GM04504 (cell line): ENCODE data around the gene EMC9.
"Not testable (repeated sequence)": the region's sequence is repeated elsewhere in the genome, so short reads cannot be mapped to it uniquely, and the experiment has no call there.

Experiments
- DNase-seq: peaks from one replicate; pipeline ENCODE4 v3.0.0-alpha.2; 2012; ENCODE audit warnings: low read depth

Gene EMC9

DNA sequence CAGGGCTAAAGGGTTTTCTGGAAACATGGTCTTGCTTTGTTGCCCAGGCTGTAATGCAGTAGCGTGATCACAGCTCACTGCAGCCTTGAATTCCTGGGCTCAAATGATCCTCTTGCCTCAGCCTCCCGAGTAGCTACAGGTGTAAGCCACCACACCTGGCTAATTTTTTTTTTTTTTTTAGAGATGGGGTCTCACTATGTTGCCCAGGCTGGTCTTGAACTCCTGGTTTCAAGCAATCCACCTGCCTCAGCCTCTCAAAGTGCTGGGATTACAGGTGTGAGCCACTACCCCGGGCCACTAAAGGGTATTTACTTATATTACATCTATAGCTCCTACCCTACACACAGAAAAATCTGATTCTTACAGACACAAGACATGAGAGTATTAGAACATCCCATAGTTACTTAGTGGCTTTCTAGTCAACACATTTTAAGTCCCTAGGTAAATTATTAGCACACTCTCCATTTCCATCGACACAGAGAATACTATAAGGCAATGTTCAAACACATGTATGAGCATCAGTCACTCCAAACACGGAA is 33.0 kb downstream of the EMC9 start:
- no peak for DNase-seq

DNA sequence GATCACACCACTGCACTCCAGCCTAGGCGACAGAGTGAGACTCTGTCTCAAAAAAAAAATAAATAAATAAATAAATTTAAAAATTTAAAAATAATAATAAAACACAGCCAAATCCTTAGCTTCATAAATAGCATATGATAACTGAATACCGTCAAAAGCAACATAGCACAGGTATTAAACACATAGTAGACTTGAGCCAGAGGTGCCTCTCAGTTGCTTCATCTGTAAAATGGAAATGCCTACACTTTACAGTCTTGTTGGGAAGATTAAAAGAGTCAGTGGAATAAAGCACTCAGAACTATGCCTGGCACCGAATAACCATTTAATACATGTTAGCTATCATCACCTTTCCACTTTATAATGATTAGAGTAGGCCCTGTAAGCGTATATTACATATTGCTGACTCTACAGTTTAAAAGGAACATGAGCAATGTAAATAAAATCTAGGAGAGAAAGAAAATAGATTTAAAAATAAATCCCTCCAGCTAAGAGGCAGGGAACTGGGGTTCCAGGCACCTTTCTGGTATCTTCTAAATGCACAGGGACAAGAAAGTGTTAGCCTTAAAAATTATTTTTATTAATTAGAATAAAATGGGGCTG is 34.6 kb downstream of the EMC9 start:
- no peak for DNase-seq

DNA sequence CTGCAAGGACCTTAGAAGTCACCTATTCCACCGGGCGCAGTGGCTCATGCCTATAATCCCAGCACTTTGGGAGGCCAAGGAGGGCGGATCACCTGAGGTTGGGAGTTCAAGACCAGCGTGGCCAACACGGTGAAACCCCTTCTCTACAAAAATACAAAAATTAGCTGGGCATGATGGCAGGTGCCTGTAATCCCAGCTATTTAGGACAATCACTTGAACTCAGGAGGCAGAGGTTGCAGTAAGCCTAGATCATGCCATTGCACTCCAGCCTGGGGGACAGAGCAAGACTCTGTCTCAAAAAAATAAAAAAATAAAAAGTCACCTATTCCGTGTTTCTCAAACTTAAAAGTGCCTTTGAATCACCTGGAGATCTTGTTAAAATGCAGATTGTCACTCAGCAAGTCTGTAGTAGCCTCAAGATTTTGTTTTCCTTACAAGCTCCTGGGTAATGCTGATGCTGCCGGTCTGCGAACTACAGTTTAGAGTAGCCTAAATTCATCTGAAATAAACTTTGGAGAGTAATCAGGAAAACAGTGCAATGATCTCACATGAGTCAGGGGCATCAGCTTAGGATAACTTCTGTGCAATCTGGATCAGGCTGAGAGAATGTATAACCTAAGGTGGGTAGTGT is 35.7 kb downstream of the EMC9 start:
- not testable (repeated sequence) for DNase-seq

DNA sequence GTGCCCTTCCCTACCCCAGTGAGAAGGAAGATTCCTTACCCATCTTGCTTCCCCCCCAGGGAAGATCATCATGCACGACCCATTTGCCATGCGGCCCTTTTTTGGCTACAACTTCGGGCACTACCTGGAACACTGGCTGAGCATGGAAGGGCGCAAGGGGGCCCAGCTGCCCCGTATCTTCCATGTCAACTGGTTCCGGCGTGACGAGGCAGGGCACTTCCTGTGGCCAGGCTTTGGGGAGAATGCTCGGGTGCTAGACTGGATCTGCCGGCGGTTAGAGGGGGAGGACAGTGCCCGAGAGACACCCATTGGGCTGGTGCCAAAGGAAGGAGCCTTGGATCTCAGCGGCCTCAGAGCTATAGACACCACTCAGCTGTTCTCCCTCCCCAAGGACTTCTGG is 37.9 kb downstream of the EMC9 start:
- no peak for DNase-seq

DNA sequence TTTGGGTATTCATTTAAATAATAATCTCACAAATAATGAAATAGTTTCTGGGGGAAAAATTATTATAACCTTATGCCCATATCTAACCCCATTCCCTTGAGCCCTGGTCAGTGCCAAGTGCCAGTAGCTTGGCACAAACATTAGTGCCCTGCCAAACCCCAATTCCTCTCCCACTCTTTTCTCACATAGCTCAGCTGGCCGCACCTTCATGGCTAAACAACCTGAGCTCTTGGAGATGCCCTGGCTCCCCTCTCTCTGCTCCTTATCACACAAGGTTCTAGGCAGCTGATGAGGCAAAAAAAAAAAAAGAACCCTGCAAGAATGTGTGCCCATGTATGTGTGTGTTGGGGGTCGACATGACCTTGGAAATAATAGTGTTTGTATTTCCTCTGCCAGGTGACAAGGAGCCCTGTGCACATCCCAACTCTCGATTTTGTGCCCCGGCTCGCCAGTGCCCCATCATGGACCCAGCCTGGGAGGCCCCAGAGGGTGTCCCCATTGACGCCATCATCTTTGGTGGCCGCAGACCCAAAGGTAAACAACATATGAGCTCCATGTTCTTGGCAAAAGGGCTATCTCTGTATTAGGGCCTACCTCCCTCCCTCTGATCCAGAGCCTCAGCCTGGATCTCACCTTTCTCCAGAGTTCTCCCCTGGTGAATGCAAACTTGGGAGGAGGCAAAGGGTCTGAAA is 38.9 kb downstream of the EMC9 start:
- no peak for DNase-seq

DNA sequence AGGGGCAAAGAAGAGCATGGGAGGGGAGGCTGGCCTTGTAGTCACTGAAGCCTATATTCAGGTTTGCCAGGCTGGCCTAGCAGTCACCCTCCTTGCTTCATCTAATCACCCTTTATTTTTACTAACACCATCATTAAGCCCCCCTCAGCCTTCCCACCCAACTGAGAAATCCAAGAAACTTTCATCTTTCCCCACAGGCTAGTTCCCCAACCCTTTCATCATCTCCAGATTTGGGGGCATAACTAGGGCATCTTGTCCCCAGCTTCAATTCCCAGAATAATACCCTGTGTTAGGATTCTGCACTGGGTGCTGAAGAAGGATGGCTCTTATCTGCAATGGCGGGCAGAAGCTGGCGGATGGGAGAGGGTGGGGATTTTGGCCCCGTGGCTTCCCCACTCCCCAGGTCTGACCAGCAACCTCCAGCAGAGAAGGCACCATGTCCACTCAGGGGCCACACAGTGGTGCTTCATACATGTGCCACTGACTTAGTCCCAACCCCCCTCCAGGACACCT is 40.4 kb downstream of the EMC9 start:
- no peak for DNase-seq

DNA sequence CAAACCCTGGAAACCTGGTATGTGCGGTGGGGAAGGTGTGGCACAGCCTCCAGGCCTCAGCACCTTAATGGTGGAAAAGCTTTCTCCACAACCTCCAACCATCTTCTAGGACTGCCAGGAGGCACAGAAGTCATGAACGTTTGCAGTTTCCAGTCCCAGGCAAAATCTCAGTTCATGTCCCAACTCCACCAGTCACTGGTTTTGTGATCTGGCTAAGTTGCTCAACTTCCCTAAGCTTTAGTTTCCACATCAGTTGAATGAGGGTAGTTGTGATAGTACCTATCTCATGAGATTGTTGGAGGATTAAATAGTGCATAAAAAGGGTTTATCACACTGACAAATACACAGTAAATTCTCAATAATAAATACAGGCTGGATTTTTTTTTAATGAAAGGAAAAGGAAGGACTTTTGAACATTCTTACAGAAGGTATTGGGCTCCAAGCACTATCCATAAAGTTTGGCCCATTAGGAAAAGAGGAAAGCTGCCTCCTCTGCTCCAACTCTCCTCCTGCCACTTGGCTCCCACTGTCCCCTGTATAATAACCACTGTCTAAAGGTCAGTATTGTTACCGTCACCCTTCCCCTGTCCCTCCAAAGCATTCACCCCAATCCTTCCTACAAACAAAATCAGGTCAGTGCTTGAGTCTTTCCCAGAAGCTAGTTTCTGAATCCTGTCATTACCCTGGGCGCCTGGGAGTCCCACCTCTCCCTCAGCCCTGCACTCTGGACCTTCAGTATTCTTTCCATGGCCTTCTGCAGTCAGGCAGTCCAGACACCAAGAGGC is 41.0 kb downstream of the EMC9 start:
- no peak for DNase-seq

DNA sequence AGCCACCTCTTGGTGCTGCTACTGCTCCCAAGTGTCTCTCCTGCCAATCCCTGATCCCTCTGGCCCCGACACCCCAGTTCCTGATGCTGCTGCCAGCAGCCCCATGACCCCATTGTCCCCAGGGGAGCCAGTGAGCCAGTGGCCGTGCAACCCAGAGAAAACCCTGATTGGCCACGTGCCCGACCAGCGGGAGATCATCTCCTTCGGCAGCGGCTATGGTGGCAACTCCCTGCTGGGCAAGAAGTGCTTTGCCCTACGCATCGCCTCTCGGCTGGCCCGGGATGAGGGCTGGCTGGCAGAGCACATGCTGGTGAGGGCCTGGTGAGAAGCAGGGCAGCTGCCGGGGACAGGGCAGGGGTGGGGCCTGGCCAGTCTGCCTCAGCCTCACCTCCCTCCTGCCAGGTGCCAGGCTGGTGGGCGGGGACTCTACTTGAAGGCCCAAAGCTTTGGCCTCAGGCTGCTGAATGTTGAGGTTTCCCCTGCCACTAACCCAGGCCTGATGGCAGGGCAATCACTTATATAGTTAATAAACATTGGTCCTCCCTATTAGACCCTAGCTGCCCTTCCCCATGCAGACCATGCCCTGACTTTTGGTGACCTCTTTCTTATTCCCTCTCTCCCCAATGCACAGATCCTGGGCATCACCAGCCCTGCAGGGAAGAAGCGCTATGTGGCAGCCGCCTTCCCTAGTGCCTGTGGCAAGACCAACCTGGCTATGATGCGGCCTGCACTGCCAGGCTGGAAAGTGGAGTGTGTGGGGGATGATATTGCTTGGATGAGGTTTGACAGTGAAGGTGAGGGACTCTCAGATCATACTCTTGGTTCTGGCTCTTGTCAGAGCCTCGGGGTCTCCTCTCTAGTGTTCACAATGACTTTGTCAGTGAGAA is 42.2 kb downstream of the EMC9 start:
- DNase-seq, result no peak

DNA sequence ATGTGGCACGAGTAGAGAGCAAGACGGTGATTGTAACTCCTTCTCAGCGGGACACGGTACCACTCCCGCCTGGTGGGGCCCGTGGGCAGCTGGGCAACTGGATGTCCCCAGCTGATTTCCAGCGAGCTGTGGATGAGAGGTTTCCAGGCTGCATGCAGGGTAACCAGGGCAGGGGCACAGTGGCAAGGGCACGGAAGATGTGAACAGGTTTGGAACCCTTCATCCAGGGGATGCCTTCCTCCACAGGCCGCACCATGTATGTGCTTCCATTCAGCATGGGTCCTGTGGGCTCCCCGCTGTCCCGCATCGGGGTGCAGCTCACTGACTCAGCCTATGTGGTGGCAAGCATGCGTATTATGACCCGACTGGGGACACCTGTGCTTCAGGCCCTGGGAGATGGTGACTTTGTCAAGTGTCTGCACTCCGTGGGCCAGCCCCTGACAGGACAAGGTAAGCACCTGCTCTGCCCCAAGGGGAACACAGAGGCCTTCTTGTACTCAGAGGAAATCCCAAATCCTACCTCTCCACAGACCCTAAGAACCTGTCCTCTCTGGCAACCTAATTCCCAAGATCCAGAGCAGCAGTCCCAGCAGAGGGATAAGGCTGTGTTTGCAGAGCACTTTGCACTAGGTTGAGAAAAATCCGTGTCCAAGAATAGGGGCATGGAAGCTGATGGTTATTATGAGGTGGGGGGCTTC is 43.0 kb downstream of the EMC9 start:
- no peak for DNase-seq

DNA sequence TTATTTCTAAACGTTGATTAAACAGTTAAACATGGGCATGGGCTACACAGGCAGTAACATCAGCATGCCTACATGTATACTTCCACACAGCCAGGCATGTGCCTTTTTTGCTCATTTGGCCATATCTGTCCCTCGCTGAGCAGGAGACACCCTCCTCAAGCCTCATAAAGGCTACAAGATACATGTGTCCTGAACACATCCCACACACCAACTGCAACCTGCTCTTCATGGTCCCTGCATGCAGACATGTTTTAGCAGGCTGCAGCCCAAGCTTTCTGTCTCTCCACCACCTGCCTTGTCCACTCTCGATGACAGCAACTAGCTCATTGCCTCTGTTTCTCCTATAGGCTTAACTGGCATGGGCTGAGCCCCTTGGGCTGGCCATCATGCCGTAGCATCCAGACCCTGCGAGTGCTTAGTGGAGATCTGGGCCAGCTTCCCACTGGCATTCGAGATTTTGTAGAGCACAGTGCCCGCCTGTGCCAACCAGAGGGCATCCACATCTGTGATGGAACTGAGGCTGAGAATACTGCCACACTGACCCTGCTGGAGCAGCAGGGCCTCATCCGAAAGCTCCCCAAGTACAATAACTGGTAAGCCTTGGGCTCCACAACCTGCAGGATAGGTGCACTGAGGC is 44.7 kb downstream of the EMC9 start:
- DNase-seq, result no peak

DNA sequence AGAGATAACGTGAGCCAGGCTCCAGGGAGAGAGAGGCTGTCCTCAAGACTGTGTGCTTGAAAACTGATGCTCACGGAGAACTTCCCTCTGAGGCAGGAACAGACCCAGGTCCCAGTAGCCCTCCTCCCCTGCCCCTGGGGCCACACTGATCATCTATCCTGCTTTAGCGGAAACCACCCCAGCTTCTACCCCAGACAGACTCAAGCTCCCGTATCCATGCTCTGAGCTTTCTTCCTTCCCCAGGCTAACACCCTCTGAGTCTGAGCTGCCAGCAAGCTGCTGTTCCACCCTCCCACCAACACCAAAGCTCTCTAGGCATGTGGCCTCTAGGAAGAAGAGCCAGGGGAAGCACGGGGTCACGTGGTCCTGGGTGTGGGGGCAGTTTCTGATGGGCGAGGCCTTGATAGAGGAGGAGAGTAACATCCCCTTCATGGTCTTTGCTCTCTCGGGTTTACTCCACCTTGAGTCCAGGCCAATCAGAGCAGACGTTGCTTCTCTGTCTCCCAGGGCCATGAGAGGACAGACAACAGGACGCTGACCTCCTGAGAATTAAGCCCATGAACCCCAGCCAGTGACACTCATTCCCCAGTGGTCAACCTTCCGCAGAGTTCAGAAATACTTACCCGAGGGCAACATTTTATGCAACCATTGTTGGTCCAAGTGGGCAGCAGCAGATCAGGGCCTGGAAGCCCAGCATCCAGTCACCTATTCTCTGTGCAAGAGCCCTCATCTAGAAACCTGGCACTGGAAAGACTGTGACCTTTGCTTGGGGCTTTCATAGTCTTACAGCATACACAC is 45.9 kb downstream of the EMC9 start:
- peak; percentile 45 for DNase-seq

DNA sequence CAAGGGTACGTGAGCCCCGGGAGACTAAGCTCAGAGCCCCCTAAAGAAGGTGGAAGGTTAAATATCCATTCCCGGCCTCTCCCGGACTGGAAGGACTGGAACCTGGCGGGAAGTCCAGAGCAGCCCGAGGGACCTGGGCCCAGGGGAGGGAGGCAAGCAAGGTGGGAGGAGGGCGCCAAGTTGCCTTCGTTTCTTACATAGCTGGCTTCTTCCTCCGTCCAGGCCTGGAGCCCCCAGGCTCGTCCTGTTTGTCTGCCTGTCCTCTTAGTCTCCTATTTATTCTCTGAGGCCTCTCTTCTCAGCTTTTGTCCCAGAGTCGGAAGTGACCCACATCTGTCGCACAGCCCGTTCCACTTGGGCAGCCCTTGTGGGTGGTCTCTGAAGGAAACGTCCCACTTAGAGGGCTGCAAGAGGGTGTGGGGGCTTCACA is 46.5 kb downstream of the EMC9 start:
- no peak for DNase-seq

DNA sequence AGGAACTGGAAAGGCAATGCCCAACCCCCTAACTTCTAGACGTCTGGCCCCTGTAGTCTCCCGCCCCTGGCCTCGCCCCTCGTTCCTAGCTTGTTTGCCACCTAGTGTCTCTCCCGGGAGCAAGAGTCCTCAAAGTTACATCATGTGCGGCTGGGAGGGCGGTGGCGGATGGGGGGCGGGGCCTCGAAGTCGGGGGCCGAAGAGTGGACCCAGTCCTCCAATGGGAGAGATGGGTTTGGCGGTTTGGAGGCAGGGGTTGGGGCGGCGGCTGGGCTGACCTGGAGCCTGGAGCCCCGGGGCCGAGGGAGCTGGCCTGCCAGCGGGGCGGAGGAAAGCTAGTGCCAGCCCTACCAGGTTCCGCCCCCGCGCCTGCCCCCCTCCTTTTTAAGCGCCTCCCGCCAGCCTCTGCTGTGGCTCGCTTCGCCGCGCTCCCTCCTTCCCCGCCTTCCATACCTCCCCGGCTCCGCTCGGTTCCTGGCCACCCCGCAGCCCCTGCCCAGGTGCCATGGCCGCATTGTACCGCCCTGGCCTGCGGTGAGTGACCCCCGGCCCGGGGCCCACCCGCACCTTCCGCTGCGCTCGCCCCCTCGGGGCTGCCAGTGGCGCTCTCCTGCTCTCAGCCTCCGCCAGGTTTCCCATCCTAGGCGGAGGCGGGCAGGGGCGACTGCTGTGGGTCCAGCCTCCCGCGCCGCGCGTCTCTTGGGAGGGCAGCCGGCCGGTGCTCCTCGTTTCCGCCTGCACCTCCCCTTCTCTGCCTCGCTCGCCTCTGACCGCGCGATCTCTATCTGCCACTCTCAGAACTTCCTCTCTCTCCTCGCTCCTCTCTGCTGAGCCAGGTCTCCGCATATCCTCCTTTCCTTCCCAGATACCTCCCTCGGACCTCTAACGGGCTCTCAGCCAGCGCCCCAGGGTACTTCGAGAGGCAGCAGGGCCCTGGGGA is 47.2 kb downstream of the EMC9 start, which contains the start of gene PCK2:
Gene PCK2, plus strand, starts transcription at position 411 of the 940 bp plus-strand sequence. Its CDS starts 95 bp downstream, at position 506.
- peak; percentile 91 for DNase-seq

DNA sequence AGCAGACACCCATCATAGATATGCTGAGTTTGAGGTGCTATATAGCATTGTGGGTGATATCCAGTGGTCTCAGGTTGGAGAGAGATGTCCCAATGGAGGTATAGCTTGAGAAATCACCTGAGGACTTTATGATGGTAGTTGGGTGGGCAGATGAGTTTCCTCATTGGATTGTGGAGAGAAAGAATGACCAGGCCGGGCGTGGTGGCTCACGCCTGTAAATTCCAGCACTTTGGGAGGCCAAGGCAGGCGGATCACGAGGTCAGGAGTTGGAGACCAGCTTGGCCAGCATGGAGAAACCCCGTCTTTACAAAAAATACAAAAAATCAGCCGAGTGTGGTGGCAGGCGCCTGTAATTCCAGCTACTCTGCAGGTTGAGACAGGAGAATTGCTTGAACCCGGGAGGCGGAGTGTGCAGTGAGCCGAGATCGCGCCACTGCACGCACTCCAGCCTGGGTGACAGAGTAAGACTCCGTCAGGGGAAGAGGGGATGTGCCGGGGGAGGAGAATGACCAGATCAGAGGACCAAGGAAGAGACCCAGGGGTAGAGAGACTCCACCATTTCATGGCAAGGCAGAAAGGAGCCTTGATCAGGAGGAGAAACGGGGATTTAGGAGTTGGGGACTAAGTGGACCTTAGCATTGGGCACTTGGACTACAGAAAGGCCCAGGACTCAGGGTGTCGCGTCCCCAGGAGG is 48.0 kb downstream of the EMC9 start:
- DNase-seq, result no peak

DNA sequence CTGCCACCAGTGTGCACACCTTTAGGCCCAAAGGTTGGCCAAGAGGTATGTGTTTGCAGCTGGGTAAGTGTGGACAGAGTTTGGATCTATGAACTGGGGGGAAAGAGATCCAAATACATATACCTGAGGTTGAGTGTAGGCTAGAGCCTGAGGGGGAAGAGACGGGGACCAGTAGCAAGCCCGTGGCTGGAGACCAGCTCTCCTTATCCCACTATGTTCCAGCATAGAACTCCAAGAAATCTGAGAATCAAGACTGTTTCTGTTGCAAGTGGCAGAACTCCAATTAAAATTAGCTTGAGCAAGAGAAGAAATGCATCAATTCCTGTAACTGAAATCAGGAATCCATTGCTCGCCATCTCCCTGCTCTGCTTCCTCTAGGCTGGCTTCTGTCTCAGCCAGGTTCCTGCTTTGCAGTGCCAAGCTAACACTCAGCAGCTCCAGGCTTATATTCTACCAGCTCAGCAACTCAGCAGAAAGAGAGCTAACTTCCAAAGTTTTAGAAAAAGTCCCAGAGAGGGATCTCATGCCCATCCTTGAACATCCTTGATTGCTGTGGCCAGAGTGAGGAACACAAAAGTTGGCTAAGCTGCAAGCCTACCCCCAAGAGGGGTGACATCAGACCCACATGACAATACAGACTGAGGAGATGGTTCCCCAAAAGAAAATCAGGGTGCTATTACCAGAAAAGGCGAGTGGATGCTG is 48.7 kb downstream of the EMC9 start:
- no peak for DNase-seq

DNA sequence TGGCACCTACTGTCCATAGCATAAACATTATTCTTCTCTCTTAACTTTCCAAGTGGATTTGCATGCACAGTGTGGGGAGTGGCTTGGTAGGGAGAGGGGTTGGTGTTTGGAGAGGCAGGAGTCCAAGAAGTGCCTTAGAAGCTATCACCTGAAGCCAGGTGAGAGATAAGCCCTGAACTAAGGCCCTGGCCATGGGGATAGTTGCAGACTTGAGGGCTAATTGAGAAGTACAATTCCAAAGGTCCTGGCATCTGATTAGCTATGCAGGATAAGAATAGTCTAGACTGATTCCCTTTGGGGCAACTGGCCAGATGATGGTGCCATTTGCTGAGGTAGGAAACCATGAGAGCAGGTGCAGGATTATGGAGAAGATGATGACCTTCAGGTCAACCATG is 49.3 kb downstream of the EMC9 start:
- DNase-seq, result no peak

DNA sequence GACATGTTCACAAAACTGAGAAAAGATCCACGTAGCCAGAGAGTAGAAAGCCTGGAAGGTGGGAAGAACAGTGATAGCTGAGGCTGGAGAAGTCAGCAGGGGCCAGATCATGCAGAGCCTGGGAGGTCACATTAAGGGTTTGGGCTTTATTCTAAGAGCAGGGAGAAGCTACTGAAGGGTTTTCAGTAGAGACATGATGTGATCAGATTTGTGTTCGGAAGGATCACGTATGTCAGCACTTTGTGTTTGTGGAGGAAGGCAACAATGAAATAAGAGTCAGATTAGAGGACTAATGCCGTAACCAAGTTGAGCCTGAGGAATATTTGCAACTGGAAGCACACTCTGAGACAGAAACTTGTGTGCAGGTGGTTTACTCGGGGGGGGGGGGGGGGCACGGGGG is 51.5 kb downstream of the EMC9 start:
- no peak for DNase-seq
